Ammon's horn (tissue), 1 donor: ENCODE results near the gene GLS.
A peak's percentile ranks its signal among the peaks of the same experiment; 100 is the strongest.

Source experiments
- DNase-seq: peaks from one replicate; pipeline ENCODE4 v3.0.0-alpha.2; 2016; ENCODE audit warnings: low spot score

GLS gene

DNA sequence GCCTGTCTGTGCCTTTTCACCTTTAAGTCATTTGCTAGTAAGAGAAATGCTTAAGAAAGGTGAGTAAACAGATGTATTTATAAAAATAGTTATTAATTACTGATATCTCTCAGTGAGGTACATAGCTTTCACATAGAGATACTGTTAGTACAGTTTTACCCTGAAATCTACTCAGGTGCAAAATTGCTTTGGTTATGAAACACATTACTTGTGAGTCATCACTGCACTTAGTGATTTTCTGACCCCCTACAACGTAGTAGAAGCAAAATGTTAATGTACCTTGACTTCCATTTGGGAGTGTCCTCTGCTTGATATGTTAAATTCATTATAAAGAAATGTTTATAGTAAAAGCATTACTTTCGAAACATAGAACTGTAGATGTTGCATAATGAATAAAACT lies 6.5 kb downstream of the GLS start:
- DNase-seq: no peak

- DNase-seq: no peak
Observed at GRCh38 chr2:190888449-190888848, 7.8 kb downstream of the GLS start.

DNA sequence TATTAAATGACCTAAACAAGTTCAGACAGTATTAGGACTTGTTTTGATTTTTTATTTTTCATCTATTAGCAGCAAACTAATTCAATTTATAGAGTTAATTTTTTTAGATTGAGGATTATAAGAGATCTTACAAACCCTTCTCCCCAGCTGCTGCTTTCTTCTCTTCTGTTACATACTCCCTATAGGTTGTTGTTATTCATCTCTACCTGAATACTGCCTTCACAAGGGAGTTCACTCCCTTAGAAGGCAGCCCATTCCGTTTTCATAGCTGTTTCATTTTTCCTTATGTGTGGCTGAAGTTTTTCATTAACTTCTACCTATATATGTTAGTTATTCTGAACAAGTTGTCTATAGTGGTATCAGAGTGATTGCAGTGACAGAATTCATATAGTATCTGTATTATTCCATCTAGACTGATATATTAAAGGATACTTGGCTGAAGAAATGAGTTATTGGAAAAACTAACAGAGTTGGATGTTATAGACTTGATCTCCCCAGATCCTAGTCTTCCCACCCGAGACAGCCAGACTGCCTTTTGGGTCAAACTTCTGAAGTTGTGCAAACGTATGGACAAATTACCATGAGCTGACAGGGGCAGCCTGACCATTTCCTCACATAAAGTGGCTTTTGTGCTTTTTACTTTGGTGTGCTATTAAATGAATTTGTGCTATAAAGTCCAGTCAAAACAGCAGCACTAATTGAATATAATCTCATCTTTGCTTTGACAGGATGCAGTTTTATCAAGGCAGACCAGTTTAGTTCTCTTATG lies 8.7 kb downstream of the GLS start:
- DNase-seq: no peak

GRCh38 chr2:190891372-190891771 lies 10.8 kb downstream of the GLS start:
- DNase-seq: peak; percentile 34

DNA sequence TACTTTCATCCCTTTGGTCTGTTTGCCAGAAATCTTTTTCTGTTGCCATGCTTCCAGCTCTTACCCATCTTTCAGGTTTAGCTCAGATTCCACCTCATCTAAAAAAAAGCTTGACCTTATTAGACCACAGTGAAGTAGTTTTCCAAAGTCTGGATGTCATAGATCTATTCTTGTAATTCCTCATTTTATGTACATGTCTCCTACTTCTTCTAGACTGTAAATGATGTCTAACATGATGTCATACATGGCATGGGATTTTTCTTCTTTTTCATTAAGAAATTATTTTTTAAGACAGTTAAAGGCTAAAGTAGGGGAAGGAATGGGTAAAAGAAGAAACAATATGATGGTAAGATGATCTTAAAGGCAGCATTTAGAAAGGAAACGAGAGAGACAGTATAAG lies 11.3 kb downstream of the GLS start:
- DNase-seq: no peak

DNA sequence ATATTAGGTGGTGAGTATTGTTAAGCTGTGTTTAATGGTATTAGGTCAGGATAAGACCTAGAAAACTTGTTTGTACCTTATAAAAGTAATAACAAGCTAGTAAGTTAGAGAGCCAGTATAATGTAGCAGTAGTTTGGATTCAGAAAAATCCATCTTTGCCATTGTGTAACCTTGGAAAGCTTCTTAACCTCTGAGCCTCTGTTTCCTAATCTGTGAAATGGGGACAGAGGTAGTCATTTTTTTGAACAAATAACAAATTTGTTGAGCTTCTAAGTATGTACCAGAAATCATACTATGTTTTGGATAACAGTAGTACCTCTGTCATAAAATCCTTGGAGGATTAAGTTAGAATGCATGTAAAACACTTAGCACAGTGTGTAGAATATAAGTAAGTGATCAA lies 12.5 kb downstream of the GLS start:
- no peak for DNase-seq

- no peak for DNase-seq
Observed at GRCh38 chr2:190896477-190896876, 15.9 kb downstream of the GLS start.

- no peak for DNase-seq
Observed at GRCh38 chr2:190903693-190904450, 23.3 kb downstream of the GLS start.

- no peak for DNase-seq
Observed at GRCh38 chr2:190904640-190905261, 24.1 kb downstream of the GLS start.

DNA sequence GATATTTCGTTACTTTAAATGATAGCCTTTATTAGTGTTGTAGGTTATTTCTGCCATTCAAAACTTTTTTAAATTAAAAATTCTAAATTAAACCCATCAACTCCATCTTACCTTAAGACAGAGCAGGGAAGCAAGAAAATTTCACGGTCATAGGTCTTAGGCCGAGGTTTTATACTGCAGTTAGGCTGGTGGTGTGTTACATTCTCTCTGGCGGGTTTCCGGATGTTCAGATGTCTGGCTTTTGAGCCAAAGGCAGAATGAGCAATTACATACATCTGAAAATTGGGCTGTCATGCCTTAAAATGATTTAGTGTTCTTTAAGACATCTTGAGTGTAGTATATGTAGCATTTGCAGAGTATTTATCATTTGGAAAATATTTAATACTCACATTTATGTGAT lies 27.9 kb downstream of the GLS start:
- no peak for DNase-seq

DNA sequence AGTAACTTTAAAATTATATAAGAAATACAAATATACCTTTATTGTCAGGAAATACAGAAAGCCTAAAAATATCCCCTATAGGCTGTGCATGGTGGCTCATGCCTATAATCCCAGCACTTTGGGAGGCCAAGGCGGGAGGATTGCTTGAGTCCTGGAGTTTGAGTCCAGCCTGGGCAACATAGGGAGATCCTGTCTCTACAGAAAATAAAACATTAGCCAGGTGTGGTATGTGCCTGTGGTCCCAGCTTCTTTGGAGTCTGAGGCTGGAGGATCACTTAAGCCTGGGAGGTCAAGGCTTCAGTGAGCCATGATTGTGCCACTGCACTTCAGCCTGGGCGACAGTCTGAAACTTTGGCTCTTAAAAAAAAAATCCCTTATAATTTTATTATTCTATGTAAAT lies 29.1 kb downstream of the GLS start:
- no peak for DNase-seq

- DNase-seq: no peak
Observed at GRCh38 chr2:190910341-190911136, 29.9 kb downstream of the GLS start.

DNA sequence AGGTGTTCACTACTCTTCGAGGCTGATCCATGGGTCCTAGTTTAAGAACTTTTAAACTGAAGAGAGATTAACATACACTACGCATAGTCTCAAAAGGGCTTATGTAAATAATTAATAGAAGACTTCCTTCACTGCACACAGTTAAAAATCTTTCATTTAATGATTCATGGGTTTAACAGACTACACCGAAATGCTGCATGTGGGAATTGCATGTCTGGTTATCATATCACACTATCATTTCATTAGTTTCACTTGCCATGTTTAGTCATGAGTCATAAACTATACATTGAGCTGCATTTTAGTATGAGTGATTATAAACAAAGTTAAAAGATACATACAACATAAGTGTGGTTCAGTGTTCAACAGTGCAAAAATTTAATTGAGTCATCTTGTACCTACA lies 31.2 kb downstream of the GLS start:
- no peak for DNase-seq

DNA sequence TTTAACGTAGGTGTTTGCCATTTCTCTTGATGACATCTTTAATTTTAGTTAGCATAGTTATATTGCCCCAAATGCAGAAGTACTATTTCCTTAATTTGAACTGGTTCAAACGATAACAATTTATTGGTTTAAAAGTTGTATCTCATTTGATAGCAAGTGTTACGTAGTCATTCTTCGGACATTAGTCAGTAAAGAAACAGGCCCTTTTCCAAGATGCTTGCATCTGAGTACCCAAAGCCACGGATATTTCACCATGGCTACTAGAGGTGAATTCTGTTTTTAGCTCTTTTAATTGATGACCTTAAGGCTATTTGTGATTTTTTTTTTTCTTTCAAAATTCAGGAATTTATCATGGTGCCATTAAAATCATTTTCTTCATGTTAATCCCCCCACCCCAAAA lies 32.1 kb downstream of the GLS start:
- no peak for DNase-seq

GRCh38 chr2:190913725-190914124 lies 33.1 kb downstream of the GLS start:
- no peak for DNase-seq

GRCh38 chr2:190916829-190917228 lies 36.2 kb downstream of the GLS start:
- no peak for DNase-seq

DNA sequence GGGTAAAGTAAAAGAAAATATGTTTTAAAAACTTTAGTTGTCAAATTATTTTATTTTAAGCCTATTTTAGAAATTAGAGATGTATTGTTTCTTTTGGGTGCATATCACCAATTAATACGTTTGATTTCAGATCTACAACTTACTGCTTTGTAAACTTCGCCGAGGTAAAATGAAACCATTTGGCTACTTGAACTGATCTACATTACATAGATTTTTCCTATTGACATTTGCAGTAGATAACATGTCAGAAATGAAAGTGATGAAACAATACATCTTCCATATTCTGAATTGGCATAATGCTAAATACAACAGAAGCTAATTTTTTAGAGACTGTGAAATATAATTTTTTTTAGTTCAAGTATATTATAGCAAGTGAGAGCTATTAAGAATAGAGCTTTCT lies 39.5 kb downstream of the GLS start:
- DNase-seq: no peak

DNA sequence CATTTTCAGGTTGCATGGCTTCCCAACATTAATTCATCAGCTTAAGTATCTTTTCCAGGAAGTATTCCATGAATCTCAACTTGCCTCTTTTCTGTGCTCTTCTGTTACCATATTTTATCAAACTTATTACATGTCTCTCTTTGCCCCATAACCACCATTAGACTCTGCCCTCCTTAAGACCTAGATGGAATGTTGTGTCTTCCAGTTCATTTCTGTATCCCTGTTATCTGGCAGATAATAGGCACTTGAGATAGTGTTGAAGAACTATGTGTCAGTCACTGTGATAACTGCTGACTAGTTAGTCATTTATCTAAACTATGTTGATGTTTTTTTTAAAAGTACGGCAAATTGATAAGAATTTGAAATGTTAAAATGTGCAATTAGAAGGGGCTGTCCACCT lies 41.8 kb downstream of the GLS start:
- no peak for DNase-seq

DNA sequence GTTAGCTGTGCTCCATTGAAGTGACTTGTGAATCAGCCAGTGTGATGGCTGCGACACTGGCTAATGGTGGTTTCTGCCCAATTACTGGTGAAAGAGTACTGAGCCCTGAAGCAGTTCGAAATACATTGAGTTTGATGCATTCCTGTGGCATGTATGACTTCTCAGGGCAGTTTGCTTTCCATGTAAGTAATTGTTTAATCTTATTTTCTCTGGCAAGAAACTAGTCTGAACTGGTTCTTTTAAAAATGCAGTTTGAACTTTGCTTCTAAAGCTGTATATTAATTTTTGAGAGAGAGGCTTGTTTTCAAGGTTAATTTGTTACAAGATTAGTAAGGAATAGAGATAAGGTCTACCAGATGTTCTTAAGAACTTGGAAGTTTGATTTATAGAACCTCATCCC lies 46.7 kb downstream of the GLS start:
- DNase-seq: no peak

DNA sequence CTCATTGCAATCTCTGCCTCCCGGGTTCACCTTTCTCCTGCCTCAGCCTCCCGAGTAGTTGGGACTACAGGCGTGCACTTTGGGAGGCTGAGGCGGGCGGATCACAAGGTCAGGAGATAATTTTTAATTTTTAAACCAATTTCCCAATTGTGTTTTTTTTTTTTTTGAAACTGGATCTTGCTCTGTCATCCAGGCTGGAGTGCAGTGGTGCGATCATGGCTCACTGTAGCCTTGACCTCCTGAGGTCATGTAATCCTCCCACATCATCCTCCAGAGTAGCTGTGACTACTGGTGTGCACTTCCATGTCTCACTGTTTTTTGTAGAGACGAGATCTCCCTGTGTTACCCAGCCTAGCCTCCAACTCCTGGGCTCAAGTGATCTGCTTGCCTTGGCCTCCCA lies 49.3 kb downstream of the GLS start:
- DNase-seq: no peak

GRCh38 chr2:190930411-190930810 lies 49.8 kb downstream of the GLS start:
- DNase-seq: no peak

GRCh38 chr2:190932514-190932913 lies 51.9 kb downstream of the GLS start:
- no peak for DNase-seq
